GM12892 (cell line): Measurements from ENCODE around the gene C3orf80.

ENCODE experiments used
- POLR2A ChIP-seq: IDR thresholded peaks from 2 replicates; pipeline ENCODE4 v1.6.1; 2011; ENCODE audit warnings: low read depth, low read length, control low read depth
- POLR2AphosphoS5 ChIP-seq: IDR thresholded peaks from 2 replicates; pipeline ENCODE4 v1.6.1; 2011; ENCODE audit warnings: low read depth, low read length, control low read depth
- TAF1 ChIP-seq: IDR thresholded peaks from 2 replicates; pipeline ENCODE4 v1.6.1; 2011; ENCODE audit warnings: low read depth, mild to moderate bottlenecking, control low read depth, low read length, borderline replicate concordance

- no peak for TF ChIP-seq POLR2A
- TF ChIP-seq POLR2AphosphoS5 = no peak
- no peak for TF ChIP-seq TAF1
Observed at GRCh38 chr3:160195106-160195505, 30.1 kb upstream of the C3orf80 start.
